Stimulated activated naive CD8-positive, alpha-beta T cell treated with anti-CD3 and anti-CD28 coated beads, Interleukin-15, Interleukin-2, amounts not matched to agents 100 ng/mL and 50 ng/mL, for 24 hours (primary cell): Measurements from ENCODE around the gene CACNG4.

Experiments used
- H3K27ac Mint-ChIP-seq: one replicate; pipeline ENCODE4 v1.8.0; 2021; ENCODE audit warnings: mild to moderate bottlenecking, mixed read lengths
- H3K27me3 Mint-ChIP-seq: one replicate; pipeline ENCODE4 v1.8.0; 2021; ENCODE audit warnings: mixed read lengths
- H3K36me3 Mint-ChIP-seq: one replicate; pipeline ENCODE4 v1.8.0; 2021; ENCODE audit warnings: low read depth, mixed read lengths
- H3K4me1 Mint-ChIP-seq: one replicate; pipeline ENCODE4 v1.8.0; 2021; ENCODE audit warnings: low read depth, mixed read lengths
- H3K4me3 Mint-ChIP-seq: one replicate; pipeline ENCODE4 v1.8.0; 2021; ENCODE audit warnings: mild to moderate bottlenecking, mixed read lengths
- H3K9me3 Mint-ChIP-seq: one replicate; pipeline ENCODE4 v1.8.0; 2021; ENCODE audit warnings: mixed read lengths

Gene CACNG4

DNA sequence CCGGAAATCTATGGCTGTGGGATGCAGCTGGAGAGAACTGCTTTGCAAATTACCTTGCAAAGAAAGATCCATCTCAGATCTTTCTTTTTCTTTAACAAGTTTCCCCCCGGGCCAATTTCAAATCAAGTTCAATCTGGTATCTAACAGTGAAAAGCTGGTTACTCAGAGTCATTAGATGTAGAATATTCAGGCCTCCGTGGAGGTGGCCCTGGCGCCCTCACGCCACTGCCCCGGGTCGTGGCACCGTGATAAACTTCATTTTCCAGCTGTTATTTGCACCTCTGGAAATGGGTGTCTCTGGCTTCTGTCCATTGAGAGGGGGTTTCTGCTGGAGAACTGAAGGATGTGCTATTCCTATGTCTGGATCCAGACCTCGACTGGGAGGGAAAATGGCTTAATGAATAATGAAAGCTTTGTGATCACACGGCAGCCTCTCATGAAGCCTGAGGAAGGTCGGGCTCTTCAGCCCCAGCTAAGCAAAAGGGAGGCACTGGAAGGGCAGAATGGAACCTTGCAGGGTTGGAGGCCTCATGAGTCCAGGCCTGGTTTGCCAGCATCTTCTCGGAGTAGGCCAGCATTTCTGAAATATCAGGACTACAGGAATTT lies 30.5 kb downstream of the CACNG4 start:
- no peak overlapping the region for H3K27ac Mint-ChIP-seq
- peaks cover 4% of the 10 kb centered on the region for H3K27me3 Mint-ChIP-seq
- H3K4me3 Mint-ChIP-seq, result no peak overlapping the region
- H3K9me3 Mint-ChIP-seq, result no peaks in the 10 kb centered on the region
- no peaks in the 10 kb centered on the region for H3K4me1 Mint-ChIP-seq
- H3K36me3 Mint-ChIP-seq, result no peaks in the 10 kb centered on the region

GRCh38 chr17:66995944-66996343 lies 31.4 kb downstream of the CACNG4 start:
- no peaks in the 10 kb centered on the region for H3K36me3 Mint-ChIP-seq
- H3K27me3 Mint-ChIP-seq, result no peaks in the 10 kb centered on the region
- no peaks in the 10 kb centered on the region for H3K4me1 Mint-ChIP-seq
- H3K27ac Mint-ChIP-seq, result no peak overlapping the region
- no peak overlapping the region for H3K4me3 Mint-ChIP-seq
- no peaks in the 10 kb centered on the region for H3K9me3 Mint-ChIP-seq

- no peaks in the 10 kb centered on the region for H3K36me3 Mint-ChIP-seq
- no peaks in the 10 kb centered on the region for H3K9me3 Mint-ChIP-seq
- no peak overlapping the region for H3K4me3 Mint-ChIP-seq
- no peak overlapping the region for H3K27ac Mint-ChIP-seq
- H3K27me3 Mint-ChIP-seq, result no peaks in the 10 kb centered on the region
- no peaks in the 10 kb centered on the region for H3K4me1 Mint-ChIP-seq
Observed at GRCh38 chr17:66996926-66997325, 32.4 kb downstream of the CACNG4 start.

DNA sequence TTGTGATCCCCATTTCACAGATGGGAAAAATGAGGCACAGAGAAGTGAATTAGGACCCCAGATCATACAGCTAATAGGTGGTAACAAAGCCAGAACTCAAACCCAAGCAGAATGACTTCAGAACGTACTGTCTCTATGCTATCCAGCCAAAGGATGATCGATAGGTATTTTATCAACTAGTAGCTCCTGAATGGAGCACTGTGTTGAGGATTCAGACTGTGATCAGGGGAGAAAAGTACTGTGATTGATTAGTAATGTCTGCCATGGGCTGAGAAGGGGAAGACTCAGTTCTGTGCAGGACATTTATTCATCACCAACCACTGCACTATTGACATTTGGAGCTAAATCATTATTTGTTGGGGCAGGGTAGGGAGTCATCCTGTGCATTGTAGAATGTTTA lies 38.7 kb downstream of the CACNG4 start:
- Mint-ChIP-seq H3K4me3 (no peak overlapping the region), H3K36me3 (no peaks in the 10 kb centered on the region), H3K9me3 (no peaks in the 10 kb centered on the region), H3K4me1 (no peaks in the 10 kb centered on the region), H3K27me3 (peaks cover 4% of the 10 kb centered on the region), H3K27ac (no peak overlapping the region)

DNA sequence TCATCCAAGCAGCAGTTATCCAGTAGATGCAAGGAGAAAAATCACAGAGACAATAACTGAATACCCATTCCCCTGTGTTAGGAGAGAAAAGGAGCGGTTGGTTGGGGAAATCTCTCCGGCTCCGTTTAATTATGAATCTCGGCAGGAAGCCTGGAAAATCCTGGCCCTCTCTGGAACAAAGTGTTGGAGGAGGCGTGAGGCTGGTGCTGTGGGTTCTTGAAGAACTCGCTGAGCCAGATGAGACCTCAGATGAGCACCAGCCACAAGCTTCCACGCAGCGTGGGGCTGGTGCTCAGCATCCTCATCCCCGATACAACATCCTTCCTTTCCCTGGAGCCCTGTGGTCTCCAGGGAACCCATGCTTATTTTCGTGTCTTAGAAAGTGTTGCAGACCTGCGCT lies 39.7 kb downstream of the CACNG4 start:
- Mint-ChIP-seq H3K27me3 (peaks cover 9% of the 10 kb centered on the region), H3K4me3 (no peak overlapping the region), H3K27ac (no peak overlapping the region), H3K9me3 (no peaks in the 10 kb centered on the region), H3K4me1 (no peaks in the 10 kb centered on the region), H3K36me3 (no peaks in the 10 kb centered on the region)

GRCh38 chr17:67007266-67007665 lies 42.8 kb downstream of the CACNG4 start:
- no peaks in the 10 kb centered on the region for H3K4me1 Mint-ChIP-seq
- no peaks in the 10 kb centered on the region for H3K9me3 Mint-ChIP-seq
- no peaks in the 10 kb centered on the region for H3K36me3 Mint-ChIP-seq
- H3K27me3 Mint-ChIP-seq, result peaks cover 16% of the 10 kb centered on the region
- H3K4me3 Mint-ChIP-seq, result no peak overlapping the region
- H3K27ac Mint-ChIP-seq, result no peak overlapping the region

DNA sequence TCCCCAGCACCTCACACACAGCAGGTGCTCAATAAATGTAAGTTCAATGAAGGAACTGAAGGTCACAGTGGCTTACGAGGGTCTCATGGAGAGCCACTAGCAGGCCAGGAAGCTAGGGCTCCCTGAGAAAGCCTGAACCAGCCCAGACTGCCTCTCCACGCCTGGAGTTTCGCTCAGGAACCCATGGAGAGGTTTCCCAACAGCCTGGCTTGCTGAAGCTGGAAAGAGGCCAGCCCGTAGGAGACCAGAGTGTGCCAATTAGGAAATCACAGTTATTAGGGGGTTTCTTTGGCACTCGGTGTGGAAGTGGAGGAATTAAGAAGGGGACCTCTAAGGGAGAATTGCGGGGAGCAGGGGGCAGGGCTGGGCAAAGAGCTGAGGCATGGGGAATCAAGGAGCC lies 43.6 kb downstream of the CACNG4 start:
- no peak overlapping the region for H3K27ac Mint-ChIP-seq
- H3K36me3 Mint-ChIP-seq, result no peaks in the 10 kb centered on the region
- H3K4me1 Mint-ChIP-seq, result no peaks in the 10 kb centered on the region
- peaks cover 15% of the 10 kb centered on the region for H3K27me3 Mint-ChIP-seq
- H3K9me3 Mint-ChIP-seq, result no peaks in the 10 kb centered on the region
- H3K4me3 Mint-ChIP-seq, result no peak overlapping the region

- H3K36me3 Mint-ChIP-seq, result no peaks in the 10 kb centered on the region
- H3K27ac Mint-ChIP-seq, result no peak overlapping the region
- H3K4me3 Mint-ChIP-seq, result no peak overlapping the region
- peaks cover 20% of the 10 kb centered on the region for H3K27me3 Mint-ChIP-seq
- H3K9me3 Mint-ChIP-seq, result no peaks in the 10 kb centered on the region
- no peaks in the 10 kb centered on the region for H3K4me1 Mint-ChIP-seq
Observed at GRCh38 chr17:67011527-67012175, 47.1 kb downstream of the CACNG4 start.

- no peak overlapping the region for H3K4me3 Mint-ChIP-seq
- H3K36me3 Mint-ChIP-seq, result no peaks in the 10 kb centered on the region
- no peak overlapping the region for H3K27ac Mint-ChIP-seq
- H3K27me3 Mint-ChIP-seq, result peaks cover 18% of the 10 kb centered on the region
- H3K4me1 Mint-ChIP-seq, result no peaks in the 10 kb centered on the region
- no peaks in the 10 kb centered on the region for H3K9me3 Mint-ChIP-seq
Observed at GRCh38 chr17:67013891-67014290, 49.4 kb downstream of the CACNG4 start.

GRCh38 chr17:67015001-67015400 lies 50.5 kb downstream of the CACNG4 start:
- Mint-ChIP-seq H3K36me3 (no peaks in the 10 kb centered on the region), H3K4me1 (no peaks in the 10 kb centered on the region), H3K27ac (no peak overlapping the region), H3K4me3 (no peak overlapping the region), H3K9me3 (no peaks in the 10 kb centered on the region), H3K27me3 (peaks cover 14% of the 10 kb centered on the region)

DNA sequence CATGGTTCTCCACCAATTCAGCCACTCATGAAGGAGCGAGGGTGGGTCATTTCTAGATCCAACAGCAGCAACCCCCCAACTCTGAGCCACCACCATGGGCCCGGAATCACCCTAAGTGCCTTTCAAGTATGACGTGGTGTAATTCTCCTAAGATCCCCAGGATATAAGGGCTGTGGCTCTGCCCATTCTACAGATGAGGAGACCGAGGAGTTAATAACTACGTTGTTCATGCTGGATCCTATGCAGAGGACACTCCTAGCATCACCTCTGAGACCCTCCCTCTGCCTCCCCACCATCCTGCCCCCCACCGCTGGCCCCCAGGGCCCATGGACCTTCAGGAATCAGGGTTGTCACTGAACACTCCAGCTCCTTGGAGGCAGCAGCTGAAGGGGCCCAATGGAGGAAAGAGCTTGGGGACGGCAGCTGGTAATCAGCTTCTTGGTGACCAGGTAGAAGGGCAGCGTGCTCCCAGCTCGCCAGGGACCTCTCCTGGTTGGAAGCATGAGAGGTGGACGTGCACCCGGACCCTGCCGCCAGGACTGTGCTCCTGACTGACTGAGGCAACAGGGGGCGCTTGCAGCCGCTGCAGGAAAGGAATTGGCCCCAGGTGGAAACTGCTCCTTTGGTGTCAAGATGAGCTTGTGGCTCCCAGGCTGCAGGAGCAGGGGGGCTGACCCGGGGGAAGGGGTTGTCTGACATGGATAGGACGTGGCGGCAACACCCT lies 51.7 kb downstream of the CACNG4 start:
- H3K27me3 Mint-ChIP-seq, result peaks cover 14% of the 10 kb centered on the region
- H3K27ac Mint-ChIP-seq, result no peak overlapping the region
- no peaks in the 10 kb centered on the region for H3K9me3 Mint-ChIP-seq
- H3K4me1 Mint-ChIP-seq, result no peaks in the 10 kb centered on the region
- no peaks in the 10 kb centered on the region for H3K36me3 Mint-ChIP-seq
- no peak overlapping the region for H3K4me3 Mint-ChIP-seq

- Mint-ChIP-seq H3K36me3 (no peaks in the 10 kb centered on the region), H3K4me3 (no peak overlapping the region), H3K27me3 (peaks cover 7% of the 10 kb centered on the region), H3K27ac (no peak overlapping the region), H3K9me3 (no peaks in the 10 kb centered on the region), H3K4me1 (no peaks in the 10 kb centered on the region)
Observed at GRCh38 chr17:67017910-67018309, 53.4 kb downstream of the CACNG4 start.

DNA sequence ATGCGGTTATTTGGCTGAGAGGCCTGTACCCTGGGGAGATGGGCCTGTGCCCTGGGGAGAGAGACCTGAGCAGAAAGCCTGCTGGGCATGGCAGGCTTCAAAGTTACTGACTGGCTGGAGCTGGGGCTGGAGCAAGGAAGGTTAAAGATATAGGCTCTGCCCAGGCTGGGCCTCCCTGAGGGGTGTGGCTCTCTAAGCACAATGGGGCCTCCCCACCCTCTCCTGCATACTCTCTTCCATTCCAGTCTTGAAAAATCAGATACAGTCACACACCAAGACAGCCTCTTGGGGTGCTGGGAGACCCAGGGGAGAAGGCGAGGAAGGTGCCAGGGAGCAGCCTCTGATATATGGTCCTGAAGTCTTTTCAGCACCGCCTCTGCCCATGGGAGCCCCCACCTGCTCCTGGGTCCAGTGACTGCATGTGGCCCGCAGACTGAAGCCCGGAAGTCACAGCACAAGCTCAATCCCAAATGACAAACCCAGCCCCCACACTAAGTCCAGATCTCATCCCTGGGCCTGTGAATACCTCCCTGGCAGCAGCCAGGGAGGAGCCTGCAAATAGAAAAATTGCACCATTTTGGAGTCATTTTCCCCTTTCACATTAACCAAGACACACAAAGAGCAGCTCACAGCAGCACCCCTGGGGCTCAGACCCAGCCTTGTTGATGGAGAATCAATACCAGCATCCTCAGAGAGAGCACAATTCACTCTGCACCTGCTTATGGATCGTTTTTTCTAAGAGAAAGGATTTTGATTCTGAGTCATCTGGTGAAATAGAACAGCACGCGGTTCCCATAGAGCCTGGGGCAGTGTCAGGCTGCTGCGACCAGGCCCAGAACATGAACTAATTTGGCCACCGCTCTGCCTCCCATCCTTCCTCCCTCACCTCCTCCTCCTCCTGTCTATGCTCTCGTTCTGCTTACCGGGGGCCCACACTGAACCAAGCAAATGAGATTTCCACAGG lies 54.2 kb downstream of the CACNG4 start:
- no peaks in the 10 kb centered on the region for H3K36me3 Mint-ChIP-seq
- no peaks in the 10 kb centered on the region for H3K9me3 Mint-ChIP-seq
- no peak overlapping the region for H3K27ac Mint-ChIP-seq
- peaks cover 3% of the 10 kb centered on the region for H3K27me3 Mint-ChIP-seq
- no peaks in the 10 kb centered on the region for H3K4me1 Mint-ChIP-seq
- no peak overlapping the region for H3K4me3 Mint-ChIP-seq

GRCh38 chr17:67019809-67020208 lies 55.3 kb downstream of the CACNG4 start:
- Mint-ChIP-seq H3K9me3 (no peaks in the 10 kb centered on the region), H3K27ac (no peak overlapping the region), H3K4me3 (no peak overlapping the region), H3K27me3 (peaks cover 3% of the 10 kb centered on the region), H3K36me3 (no peaks in the 10 kb centered on the region), H3K4me1 (no peaks in the 10 kb centered on the region)

DNA sequence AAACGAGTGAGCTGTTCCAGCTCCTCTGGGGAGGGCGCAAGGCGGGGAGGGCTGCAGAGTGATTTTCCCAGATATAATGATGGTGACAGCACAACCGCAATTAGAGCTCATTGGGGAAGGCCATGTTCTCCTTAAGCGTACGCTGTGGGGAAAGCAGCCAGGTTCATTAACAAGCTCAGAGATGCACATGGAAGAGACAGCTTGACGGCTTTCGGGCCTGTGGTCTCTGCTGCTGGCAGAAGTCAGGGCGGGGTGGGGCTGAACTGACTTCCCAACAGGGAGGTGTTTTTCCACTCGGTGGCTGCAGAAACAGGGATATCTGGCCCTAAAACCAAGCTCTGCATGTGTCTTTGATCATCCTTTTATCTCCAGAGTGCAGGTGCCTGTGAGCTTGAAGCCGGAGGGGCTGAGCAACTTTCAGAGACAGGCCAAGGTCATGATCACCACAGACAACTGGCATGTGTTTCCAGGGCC lies 55.8 kb downstream of the CACNG4 start:
- H3K4me3 Mint-ChIP-seq, result no peak overlapping the region
- no peaks in the 10 kb centered on the region for H3K4me1 Mint-ChIP-seq
- no peaks in the 10 kb centered on the region for H3K36me3 Mint-ChIP-seq
- no peak overlapping the region for H3K27ac Mint-ChIP-seq
- H3K9me3 Mint-ChIP-seq, result no peaks in the 10 kb centered on the region
- H3K27me3 Mint-ChIP-seq, result no peaks in the 10 kb centered on the region
